SIG-M5 treated with dmso at 0.1 percent for 504 hours (cell line): ENCODE data around the gene ARMCX6.
"Not testable (repeated sequence)": the region's sequence is repeated elsewhere in the genome, so short reads cannot be mapped to it uniquely, and the experiment has no call there.

ENCODE experiments used
- DNase-seq: peaks from one replicate; lab custom pipeline; 2025; ENCODE audit not compliant: unreplicated experiment; lab: John Stamatoyannopoulos, UW

The ARMCX6 gene

DNA sequence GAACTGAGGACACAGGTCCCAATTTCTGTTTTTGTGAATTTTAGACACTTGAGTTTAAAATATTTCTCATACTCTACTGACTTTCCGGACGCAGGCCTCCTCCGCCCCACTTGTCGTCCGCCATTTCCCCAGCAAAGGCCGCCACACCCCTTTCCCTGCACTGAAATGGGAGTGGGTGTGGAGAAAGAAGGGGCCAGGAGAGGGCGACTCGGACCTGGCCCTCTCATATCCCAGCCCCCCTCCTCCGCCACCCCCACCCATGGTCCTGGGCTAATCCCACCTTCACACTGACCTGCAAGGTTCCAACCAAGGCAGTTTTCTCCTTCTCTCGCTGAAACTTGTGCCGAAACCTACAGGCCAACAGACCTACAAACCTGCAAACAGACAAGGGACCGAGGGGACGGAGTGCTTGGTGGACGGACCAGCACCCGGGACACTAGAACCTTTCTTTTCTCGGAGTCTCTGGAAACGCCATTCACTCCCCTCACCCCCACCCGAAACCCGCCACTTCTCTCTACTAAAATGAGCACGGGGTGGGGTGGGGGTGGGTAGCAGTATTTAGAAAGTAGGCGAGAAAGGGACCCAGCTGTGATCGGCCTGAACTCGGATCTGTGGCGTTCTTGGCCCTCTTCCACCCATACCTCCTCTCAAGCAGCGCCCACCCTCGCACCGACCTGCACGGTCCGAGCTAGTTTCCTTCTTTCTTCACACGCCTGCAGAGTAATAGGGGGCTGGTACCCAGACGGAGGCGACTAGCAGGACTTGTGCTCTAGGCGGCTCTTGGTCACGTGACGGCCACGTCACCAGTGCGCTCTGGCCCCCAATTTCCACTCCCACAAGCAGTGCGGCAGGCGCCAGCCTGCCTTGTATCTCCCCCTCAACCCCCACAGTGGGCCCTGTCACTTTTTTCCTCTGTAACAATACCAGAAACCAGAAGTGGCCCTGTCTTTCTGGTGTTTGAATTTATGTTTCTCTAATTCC is at the start of gene ARMCX6:
Gene ARMCX6 (minus strand): TSS at position 790 of the 981 bp plus-strand sequence. CDS start 1,380 bp downstream, outside the sequence.
- DNase-seq: peak; percentile 75

DNA sequence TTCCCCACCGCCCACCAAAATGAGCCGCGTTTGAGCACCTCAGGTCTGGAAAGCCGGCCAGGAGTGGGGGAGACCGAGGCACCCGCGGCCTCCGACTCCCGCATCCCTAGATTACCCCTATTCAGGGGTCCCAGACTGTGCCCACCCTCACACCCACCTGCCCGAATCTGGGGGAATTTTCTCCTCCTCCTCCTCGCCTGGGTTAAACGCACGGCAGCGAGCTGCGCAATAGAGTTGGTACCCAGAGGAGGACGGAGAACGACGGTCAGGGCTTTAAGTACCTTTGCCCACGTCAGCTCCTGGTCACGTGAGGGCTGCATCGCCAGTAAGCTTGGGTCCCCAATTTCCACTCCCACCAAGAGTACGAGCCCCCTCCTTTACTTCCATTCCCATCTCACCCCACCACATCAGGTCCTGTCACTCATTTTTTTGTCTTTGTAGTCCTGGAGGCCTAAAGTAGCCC is 41.8 kb upstream of the ARMCX6 start, which contains the start of gene ARMCX2:
Gene ARMCX2 (minus strand): TSS at position 250 of the 463 bp plus-strand sequence. CDS start 2,262 bp downstream, outside the sequence.
- DNase-seq: no peak

DNA sequence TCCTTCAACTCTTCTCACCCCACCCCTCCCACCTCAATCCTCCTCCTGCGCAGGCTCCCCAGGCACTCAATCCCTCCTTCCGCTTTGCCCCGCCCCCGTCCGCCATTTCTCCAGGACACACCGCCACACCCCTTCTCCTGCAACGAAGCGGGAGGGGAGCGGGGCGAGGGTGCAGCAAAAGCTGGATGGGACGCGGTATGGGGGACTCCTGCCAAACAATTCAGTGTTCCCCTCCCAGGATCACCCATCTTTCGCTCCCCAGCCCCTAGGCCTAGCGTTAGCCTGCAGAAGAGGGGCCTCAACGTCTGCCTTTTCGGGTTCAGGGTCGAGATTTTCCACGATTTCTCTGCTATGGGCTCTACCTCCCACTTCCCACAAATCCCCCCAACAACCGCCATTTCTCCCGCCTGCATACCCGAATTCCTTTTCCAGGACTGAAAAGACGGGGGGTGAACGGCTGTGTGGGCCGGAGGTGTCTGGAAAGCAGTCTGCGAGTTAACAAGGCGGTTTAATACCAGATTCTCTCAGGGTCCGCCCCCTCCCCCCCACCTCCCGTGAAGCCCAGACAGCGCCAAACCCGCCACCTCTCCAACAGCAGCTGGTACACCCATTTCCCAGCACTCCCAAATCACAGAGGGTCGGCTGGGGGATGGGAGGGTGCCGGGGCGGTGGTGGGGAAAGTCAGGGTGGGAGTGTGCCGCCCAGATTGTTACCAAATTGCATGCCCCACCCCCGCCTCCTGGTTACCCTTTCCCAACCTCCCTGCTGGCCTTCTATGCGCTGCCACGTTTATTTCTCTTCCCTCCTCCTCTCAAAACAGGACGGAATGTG is 41.1 kb upstream of the ARMCX6 start:
- no peak for DNase-seq

DNA sequence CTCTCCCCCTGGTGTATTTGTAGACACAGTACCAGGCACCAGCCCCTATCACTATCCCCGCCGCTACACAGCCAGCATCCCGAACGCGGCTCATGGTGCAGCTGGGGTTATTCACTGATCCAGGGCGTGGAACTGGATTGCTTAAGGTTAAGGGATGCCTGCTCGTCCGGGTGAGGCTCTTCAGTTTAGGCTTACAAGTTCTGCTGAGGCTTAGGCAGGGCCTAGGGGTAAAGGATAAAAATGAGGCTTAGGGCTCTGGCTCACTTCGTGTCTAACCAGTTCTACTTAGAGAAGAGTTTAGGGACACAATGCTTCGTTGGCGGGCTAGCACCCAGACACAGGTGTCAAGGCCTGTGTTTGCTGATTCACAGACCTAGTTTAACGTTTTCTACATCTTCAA is 39.7 kb upstream of the ARMCX6 start:
- DNase-seq: no peak

GRCh38 chrX:101656817-101657216 is 39.0 kb upstream of the ARMCX6 start:
- no peak for DNase-seq

DNA sequence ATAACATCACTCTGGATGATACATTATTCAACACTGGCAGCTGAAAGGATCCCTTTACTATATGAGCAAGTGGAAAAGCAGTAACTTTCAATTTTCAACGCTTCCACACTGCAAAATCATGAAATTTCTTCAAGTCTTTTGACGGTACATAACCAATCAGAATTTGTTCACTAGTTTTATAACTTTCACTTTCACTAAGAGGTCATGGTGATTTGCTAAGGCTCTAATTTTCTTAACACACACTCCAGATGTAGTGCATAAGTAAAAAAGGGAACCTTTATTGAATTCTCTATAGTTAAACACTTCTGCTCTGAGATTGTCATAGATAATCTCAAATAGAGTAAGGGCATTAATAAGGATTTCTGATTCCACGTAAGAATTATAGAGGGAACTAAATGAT is 37.7 kb upstream of the ARMCX6 start:
- no peak for DNase-seq

GRCh38 chrX:101647716-101648115 is 29.9 kb upstream of the ARMCX6 start:
- not testable (repeated sequence) for DNase-seq

- DNase-seq: peak; percentile 29
Observed at GRCh38 chrX:101642093-101642492, 24.3 kb upstream of the ARMCX6 start.

- no peak for DNase-seq
Observed at GRCh38 chrX:101639583-101639982, 21.8 kb upstream of the ARMCX6 start.

GRCh38 chrX:101619364-101619763 is 1.6 kb upstream of the ARMCX6 start:
- DNase-seq: no peak

DNA sequence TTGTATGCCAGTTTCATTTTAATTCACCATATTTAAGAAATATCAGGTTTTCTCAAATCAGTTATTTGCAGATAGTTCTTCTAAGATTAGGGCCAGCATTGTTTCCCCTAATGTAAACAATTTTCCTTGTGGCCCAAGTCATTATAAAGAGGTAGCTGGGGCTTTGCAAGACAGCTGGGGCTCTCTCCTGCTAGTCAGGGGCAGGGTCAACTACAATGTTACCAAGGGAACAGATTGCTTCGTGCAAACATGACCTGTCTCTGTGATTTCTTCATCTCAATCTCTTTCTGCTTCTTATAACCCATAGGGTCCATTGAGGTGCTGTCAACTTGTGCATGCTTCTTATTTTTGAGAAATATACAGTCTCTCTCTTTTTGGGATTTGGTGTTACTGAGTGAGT is 12.1 kb downstream of the ARMCX6 start:
- DNase-seq: no peak

DNA sequence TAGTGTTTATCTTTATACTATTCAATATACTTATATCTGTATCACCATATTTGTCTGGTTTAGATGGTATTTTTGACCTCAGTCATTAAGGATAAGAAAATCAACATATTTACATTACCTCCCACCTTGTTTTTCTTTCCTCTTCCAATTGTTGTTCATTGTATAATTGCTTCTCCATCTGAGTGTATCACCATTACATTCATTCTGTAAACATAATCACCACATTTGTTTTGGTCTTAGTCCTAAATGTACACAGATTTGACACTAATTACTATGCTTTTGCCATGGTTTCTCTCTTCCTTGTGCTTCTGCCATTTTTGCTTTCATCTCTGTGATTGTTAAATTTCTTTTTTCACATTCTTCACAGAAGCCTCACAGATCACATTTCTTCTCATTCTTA is 12.7 kb downstream of the ARMCX6 start:
- DNase-seq: no peak

DNA sequence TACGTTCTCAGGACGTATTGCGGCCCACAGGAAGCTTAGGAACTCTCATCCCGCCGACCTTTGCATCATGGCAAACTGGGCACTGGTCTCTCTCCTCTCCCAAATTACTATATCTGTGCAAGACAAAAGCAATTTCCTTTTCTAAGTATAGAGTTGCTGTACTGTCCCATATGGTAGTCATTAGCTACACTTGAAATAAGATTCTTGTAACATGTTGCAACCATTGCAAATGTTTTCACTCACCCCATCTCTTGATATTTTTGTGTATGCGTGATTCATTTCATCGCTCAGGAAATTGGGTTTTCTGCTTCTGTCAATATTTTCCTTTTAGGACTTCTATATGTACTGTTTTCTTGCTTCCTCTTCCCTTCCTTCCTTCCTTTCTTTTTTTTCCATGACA is 15.7 kb downstream of the ARMCX6 start:
- DNase-seq: no peak

DNA sequence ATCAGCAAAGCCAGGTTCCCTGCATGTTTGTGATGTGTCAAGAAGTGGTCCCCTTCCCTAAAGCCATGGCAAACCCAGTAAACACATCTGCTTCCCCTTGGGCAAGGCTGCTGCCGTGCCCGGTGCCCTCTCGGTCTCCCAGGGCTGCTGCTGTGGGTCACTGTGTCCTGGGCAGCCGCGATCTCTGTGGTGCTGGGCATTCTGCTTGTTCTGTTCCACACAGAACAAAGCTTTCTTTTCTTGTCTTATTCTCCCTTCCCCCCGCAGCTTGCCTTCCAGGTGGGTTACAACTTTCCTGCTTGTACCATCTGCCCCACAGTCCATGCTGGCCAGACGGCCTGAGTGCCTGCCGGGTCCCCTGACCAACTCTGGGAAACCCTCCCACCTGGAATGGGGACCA is 18.2 kb downstream of the ARMCX6 start:
- not testable (repeated sequence) for DNase-seq

- peak; percentile 75 for DNase-seq
Observed at GRCh38 chrX:101595739-101596419, 21.9 kb downstream of the ARMCX6 start.
